ENCODE results near the gene LAMA1. TPM values are rescaled to one million over a fixed set of nuclear protein-coding genes. Genes with fewer than 3 reads are reported as not detected.

Gene LAMA1
- total and polyA plus RNA-seq, 10 of the 15 experiments (the other 5 are each of a cell fraction or from before 2014, with no cell fraction given): under 0.01 to 1.9 (median 0.06) TPM; not detected in 6

DNA sequence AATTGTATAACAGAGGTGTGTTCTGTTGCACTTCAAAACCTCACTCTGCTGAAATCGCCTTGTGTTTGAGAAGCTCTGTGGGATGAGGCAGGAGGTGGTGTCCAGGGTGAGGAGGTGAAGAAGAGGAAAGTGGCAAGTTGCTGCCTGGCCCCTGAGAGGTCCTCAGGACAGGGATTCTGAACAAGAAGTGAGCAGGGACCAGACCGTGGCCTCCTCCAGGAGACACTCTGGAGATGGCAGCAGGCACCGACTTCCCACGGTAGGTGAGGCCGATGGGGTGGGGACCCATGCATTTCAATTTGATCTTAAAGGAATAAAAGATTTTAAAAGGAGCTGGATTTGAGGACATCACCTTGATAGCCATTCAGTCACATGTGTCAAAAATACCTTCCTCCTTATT lies 37.5 kb upstream of the LAMA1 start:
- Histone ChIP-seq H3K27me3 (replicated peaks in 1 of 2; ENCODE audit: control insufficient read depth in 2 of 2, insufficient read depth in 2 of 2, low read length in 1 of 2) (no peaks in the 10 kb centered on the region), H3K4me3 (no peak overlapping the region), H3K9ac (ENCODE audit: control insufficient read depth, insufficient read depth, low read length) (no peak overlapping the region), H3K4me2 (ENCODE audit: control insufficient read depth, insufficient read depth) (no peak overlapping the region), H3K79me2 (ENCODE audit: control insufficient read depth, insufficient read depth, low read length) (no peaks in the 10 kb centered on the region), H3K4me1 (ENCODE audit: control insufficient read depth, insufficient read depth, low read length) (no peaks in the 10 kb centered on the region), H3K36me3 (ENCODE audit: control insufficient read depth in 2 of 2, insufficient read depth in 2 of 2, low read length in 1 of 2) (no peaks in the 10 kb centered on the region), H3K9me3 (replicated peaks; ENCODE audit: control insufficient read depth, insufficient read depth, low read length) (no peaks in the 10 kb centered on the region), H2AFZ (ENCODE audit: control insufficient read depth, low read depth, low read length) (no peak overlapping the region), H3K27ac (ENCODE audit: control insufficient read depth, insufficient read depth) (no peak overlapping the region), H4K20me1 (ENCODE audit: control insufficient read depth, insufficient read depth) (no peaks in the 10 kb centered on the region)
- no peak for TF ChIP-seq POU2F2 (IDR thresholded peaks at IDR 0.05; ENCODE audit: borderline replicate concordance, low read depth, low read length)
- no peak for TF ChIP-seq KDM1A (IDR thresholded peaks at IDR 0.05; ENCODE audit: borderline replicate concordance)
- no peak for TF ChIP-seq HDGF (IDR thresholded peaks at IDR 0.05)
- no peak for TF ChIP-seq CBX3 (IDR thresholded peaks at IDR 0.05; ENCODE audit: borderline replicate concordance, low read depth)
- TF ChIP-seq, protein P1, sequence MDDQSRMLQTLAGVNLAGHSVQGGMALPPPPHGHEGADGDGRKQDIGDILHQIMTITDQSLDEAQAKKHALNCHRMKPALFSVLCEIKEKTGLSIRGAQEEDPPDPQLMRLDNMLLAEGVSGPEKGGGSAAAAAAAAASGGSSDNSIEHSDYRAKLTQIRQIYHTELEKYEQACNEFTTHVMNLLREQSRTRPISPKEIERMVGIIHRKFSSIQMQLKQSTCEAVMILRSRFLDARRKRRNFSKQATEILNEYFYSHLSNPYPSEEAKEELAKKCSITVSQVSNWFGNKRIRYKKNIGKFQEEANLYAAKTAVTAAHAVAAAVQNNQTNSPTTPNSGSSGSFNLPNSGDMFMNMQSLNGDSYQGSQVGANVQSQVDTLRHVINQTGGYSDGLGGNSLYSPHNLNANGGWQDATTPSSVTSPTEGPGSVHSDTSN (IDR thresholded peaks at IDR 0.05; ENCODE audit: insufficient replicate concordance, low read depth, low read length): no peak
- intact Hi-C loops (cut with micrococcal nuclease; ENCODE audit: unreplicated experiment): no loop called here
- ChIA-PET CTCF (interaction anchor here (0.6 kb wide), 1 partner anchor 99 kb away, joined by 3 read pairs; no protein-coding TSS in a partner anchor), RAD21 (ENCODE audit: unreplicated experiment) (no interaction called here), POLR2A (no interaction called here), SMC1A (ENCODE audit: uncharacterized antibody, unreplicated experiment) (no interaction called here)
- FAIRE-seq: no peak
- BruUV-seq (replicated peaks): no TSS peak
- ATAC-seq: no peak
- 53% methylated on average over 5 of the region's 5 CpGs for WGBS (ENCODE audit: insufficient coverage, insufficient replicate concordance, low lambda C conversion rate, missing lambda C conversion rate)
- in situ Hi-C loops (cut with MboI): no loop called here
- no peak for DNase-seq (ENCODE audit: low read depth, low spot score)

DNA sequence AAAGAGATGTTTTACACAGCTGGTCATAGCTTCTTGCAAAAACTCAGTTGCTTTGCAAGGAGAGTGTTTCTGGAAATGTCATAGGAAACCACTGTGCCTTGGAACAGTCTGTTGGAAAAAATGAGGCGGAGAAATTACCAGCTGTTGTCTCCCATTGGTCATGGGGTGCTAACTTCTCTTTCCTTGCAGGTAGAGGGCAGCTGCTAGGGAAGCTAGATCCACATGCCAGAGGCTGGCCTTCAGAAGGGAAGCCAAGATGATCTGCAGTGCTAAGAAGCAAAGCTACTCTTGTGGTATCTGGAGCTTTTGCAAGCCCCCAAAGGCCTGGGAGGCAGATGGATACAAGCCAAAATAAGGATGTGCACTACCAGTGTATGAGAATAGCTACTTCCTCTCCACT lies 34.8 kb upstream of the LAMA1 start:
- no peak for ATAC-seq
- H3K27me3 ChIP-seq (replicated peaks in 1 of 2; ENCODE audit: control insufficient read depth in 2 of 2, insufficient read depth in 2 of 2, low read length in 1 of 2): no peaks in the 10 kb centered on the region
- H3K4me2 ChIP-seq (ENCODE audit: control insufficient read depth, insufficient read depth): no peak overlapping the region
- ChIA-PET POLR2A (no interaction called here), RAD21 (ENCODE audit: unreplicated experiment) (no interaction called here), CTCF (no interaction called here), SMC1A (ENCODE audit: uncharacterized antibody, unreplicated experiment) (no interaction called here)
- no peaks in the 10 kb centered on the region for H4K20me1 ChIP-seq (ENCODE audit: control insufficient read depth, insufficient read depth)
- no peaks in the 10 kb centered on the region for H3K9me3 ChIP-seq (replicated peaks; ENCODE audit: control insufficient read depth, insufficient read depth, low read length)
- no peaks in the 10 kb centered on the region for H3K4me1 ChIP-seq (ENCODE audit: control insufficient read depth, insufficient read depth, low read length)
- no peak for FAIRE-seq
- no peaks in the 10 kb centered on the region for H3K36me3 ChIP-seq (ENCODE audit: control insufficient read depth in 2 of 2, insufficient read depth in 2 of 2, low read length in 1 of 2)
- H2AFZ ChIP-seq (ENCODE audit: control insufficient read depth, low read depth, low read length): no peak overlapping the region
- intact Hi-C loops (cut with micrococcal nuclease; ENCODE audit: unreplicated experiment): no loop called here
- BruUV-seq (replicated peaks): no TSS peak
- no peak for DNase-seq (ENCODE audit: low read depth, low spot score)
- no peaks in the 10 kb centered on the region for H3K79me2 ChIP-seq (ENCODE audit: control insufficient read depth, insufficient read depth, low read length)
- no peak overlapping the region for H3K27ac ChIP-seq (ENCODE audit: control insufficient read depth, insufficient read depth)
- H3K9ac ChIP-seq (ENCODE audit: control insufficient read depth, insufficient read depth, low read length): no peak overlapping the region
- in situ Hi-C loops (cut with MboI): no loop called here
- no peak overlapping the region for H3K4me3 ChIP-seq
- WGBS (ENCODE audit: insufficient coverage, insufficient replicate concordance, low lambda C conversion rate, missing lambda C conversion rate): 0% methylated on average over 1 of the region's 1 CpG
- TF ChIP-seq TCF12 (IDR thresholded peaks at IDR 0.05; ENCODE audit: low read depth, low read length) (no peak), NFXL1 (IDR thresholded peaks at IDR 0.05; ENCODE audit: borderline replicate concordance) (no peak), CHD4 (IDR thresholded peaks at IDR 0.05) (no peak), FOS (IDR thresholded peaks at IDR 0.05; ENCODE audit: borderline replicate concordance, extremely low read depth, insufficient read length) (no peak), ZNF24 (IDR thresholded peaks at IDR 0.05) (no peak), KLF5 (IDR thresholded peaks at IDR 0.05; ENCODE audit: partially characterized antibody) (no peak), POU2F2 (IDR thresholded peaks at IDR 0.05; ENCODE audit: borderline replicate concordance, low read depth, low read length) (no peak), ZNF384 (IDR thresholded peaks at IDR 0.05; ENCODE audit: borderline replicate concordance, low read depth, low read length) (no peak)
- TF ChIP-seq, protein P2, sequence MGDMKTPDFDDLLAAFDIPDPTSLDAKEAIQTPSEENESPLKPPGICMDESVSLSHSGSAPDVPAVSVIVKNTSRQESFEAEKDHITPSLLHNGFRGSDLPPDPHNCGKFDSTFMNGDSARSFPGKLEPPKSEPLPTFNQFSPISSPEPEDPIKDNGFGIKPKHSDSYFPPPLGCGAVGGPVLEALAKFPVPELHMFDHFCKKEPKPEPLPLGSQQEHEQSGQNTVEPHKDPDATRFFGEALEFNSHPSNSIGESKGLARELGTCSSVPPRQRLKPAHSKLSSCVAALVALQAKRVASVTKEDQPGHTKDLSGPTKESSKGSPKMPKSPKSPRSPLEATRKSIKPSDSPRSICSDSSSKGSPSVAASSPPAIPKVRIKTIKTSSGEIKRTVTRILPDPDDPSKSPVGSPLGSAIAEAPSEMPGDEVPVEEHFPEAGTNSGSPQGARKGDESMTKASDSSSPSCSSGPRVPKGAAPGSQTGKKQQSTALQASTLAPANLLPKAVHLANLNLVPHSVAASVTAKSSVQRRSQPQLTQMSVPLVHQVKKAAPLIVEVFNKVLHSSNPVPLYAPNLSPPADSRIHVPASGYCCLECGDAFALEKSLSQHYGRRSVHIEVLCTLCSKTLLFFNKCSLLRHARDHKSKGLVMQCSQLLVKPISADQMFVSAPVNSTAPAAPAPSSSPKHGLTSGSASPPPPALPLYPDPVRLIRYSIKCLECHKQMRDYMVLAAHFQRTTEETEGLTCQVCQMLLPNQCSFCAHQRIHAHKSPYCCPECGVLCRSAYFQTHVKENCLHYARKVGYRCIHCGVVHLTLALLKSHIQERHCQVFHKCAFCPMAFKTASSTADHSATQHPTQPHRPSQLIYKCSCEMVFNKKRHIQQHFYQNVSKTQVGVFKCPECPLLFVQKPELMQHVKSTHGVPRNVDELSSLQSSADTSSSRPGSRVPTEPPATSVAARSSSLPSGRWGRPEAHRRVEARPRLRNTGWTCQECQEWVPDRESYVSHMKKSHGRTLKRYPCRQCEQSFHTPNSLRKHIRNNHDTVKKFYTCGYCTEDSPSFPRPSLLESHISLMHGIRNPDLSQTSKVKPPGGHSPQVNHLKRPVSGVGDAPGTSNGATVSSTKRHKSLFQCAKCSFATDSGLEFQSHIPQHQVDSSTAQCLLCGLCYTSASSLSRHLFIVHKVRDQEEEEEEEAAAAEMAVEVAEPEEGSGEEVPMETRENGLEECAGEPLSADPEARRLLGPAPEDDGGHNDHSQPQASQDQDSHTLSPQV (IDR thresholded peaks at IDR 0.05): no peak
- TF ChIP-seq, protein P3, sequence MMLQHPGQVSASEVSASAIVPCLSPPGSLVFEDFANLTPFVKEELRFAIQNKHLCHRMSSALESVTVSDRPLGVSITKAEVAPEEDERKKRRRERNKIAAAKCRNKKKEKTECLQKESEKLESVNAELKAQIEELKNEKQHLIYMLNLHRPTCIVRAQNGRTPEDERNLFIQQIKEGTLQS (IDR thresholded peaks at IDR 0.05; ENCODE audit: borderline replicate concordance, extremely low read depth, low read depth, low read length): no peak

All from GM12878 (cell line).